Astrocyte of the spinal cord (primary cell): ENCODE measurements around the gene SYN1.

Experiments used
- DNase-seq: peaks from one replicate; pipeline ENCODE4 v3.0.0; 2011; ENCODE audit warnings: low read depth, low spot score
- H3K4me3 ChIP-seq: 2 replicates; pipeline ENCODE4 v1.5.1; 2011; ENCODE audit warnings: low read depth, mild to moderate bottlenecking, low read length, moderate library complexity
- in situ Hi-C: cut with HindIII; loops from 2 replicates; pipeline ENCODE4 v1.10.0; 2017; ENCODE audit warnings: low sequenced_read_pairs
- TF ChIP-seq, protein P1 (sequence below): IDR thresholded peaks from 2 replicates; pipeline ENCODE4 v1.5.1; 2012; ENCODE audit warnings: low read depth, mild to moderate bottlenecking, low read length, inconsistent platforms

The SYN1 gene

DNA sequence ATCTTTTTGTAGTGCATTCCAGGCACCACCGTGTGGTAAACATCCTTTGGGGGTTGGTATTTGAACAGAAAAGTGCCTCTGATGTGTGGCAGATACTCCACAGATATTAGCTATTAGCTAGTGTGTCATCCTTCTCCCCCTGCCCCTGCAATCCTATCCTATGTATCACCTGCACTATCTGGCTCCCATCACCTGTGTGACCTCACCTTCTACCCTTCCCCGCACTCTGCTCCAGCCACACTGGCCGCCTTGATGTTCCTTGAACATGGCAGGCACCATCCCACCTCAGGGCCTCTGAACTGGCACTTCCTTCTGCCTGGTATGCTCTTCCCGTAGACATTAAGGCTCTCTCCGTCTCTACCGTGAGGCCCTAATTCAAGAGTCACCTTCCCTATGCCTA is 27.0 kb upstream of the SYN1 start:
- in situ Hi-C loops = no loop called here
- TF ChIP-seq, protein P1, sequence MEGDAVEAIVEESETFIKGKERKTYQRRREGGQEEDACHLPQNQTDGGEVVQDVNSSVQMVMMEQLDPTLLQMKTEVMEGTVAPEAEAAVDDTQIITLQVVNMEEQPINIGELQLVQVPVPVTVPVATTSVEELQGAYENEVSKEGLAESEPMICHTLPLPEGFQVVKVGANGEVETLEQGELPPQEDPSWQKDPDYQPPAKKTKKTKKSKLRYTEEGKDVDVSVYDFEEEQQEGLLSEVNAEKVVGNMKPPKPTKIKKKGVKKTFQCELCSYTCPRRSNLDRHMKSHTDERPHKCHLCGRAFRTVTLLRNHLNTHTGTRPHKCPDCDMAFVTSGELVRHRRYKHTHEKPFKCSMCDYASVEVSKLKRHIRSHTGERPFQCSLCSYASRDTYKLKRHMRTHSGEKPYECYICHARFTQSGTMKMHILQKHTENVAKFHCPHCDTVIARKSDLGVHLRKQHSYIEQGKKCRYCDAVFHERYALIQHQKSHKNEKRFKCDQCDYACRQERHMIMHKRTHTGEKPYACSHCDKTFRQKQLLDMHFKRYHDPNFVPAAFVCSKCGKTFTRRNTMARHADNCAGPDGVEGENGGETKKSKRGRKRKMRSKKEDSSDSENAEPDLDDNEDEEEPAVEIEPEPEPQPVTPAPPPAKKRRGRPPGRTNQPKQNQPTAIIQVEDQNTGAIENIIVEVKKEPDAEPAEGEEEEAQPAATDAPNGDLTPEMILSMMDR = no peak
- no peak for DNase-seq
- H3K4me3 ChIP-seq = no peak overlapping the region

GRCh38 chrX:47645530-47645929 is 25.9 kb upstream of the SYN1 start:
- TF ChIP-seq, protein P1 = no peak
- in situ Hi-C loops = no loop called here
- DNase-seq = no peak
- H3K4me3 ChIP-seq = no peak overlapping the region

- in situ Hi-C loops = no loop called here
Observed at GRCh38 chrX:47644557-47645091, 25.0 kb upstream of the SYN1 start.

GRCh38 chrX:47643926-47644325 is 24.3 kb upstream of the SYN1 start:
- H3K4me3 ChIP-seq = no peak overlapping the region
- in situ Hi-C loops = no loop called here
- DNase-seq = no peak
- TF ChIP-seq, protein P1 = peak; percentile 49

More at GRCh38 chrX:47644557-47645091, 25.0 kb upstream of the SYN1 start:
- DNase-seq = no peak
- H3K4me3 ChIP-seq = no peak overlapping the region
- TF ChIP-seq, protein P1 = peak; percentile 53

DNA sequence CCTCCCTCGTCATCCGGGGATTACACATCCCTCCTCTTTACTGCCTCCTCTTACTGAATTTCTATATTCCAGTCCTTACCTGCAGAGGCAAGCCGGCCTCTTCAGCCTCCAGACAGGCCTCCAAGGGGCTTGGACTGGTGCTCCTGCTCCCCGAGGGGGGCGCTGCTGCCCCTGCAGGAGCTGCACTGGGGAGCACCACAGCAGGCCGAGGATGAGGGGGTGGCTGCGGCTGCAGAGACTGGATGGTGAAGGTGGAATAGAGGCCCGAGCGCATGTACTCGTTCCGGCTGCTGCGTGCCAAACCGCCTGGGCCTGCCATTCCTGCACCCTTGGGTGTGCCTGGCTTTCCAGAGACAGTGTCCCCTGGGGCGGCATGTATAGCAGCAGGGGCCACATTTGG is 19.2 kb upstream of the SYN1 start:
- DNase-seq = no peak
- no peak overlapping the region for H3K4me3 ChIP-seq
- in situ Hi-C loops = no loop called here
- TF ChIP-seq, protein P1 = no peak

DNA sequence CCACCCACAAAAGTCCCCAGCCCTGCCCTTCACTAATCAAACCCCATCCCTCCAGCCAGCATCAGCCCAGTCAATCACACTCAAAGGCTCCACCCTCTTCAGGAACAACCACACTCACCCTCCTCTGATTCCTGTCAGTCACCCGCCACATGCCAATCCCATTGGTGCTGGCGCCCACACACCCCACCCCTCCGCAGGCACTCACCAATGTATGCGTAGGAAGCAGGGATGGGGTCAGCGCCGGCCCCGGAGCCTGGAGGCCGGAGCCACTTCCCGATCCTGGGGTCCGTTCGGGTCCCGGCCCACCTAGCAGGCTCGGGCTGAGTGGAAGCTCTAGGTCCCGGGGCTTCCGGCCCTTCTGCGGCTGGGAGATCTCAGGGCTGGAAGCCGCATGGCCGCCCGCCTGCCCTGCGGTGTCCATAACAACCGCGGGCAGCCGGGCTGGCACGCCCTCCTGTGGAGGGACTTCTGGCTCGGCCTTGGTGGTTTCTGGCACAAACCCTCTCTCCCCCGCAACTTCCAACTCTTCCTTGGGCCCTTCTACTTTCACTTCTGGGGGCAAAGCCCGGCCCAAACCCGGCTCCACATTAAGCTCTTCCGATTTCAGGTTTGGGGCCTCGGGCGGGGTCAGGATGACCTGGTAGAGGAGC is 18.0 kb upstream of the SYN1 start:
- peak overlapping the region; percentile 7 for H3K4me3 ChIP-seq
- peak; percentile 54 for DNase-seq
- TF ChIP-seq, protein P1 = peak; percentile 26
- in situ Hi-C loops = no loop called here
